HepG2 (cell line): ENCODE data around the gene CLPSL2. TPM values are rescaled to one million over a fixed set of nuclear protein-coding genes. Genes with fewer than 3 reads are reported as not detected.

Experiments
- CHD2 ChIP-seq: IDR thresholded peaks from 2 replicates; pipeline ENCODE4 v1.6.1; 2011; ENCODE audit warnings: low read depth, low read length, improper control_type of control experiment
- CSRNP2 ChIP-seq: sonication (generic); formaldehyde crosslinking; conservative IDR thresholded peaks from 2 replicates; pipeline ENCODE4 v1.8.0; 2022; ENCODE audit warnings: low read depth, missing genetic modification reagents
- HMGA1 ChIP-seq: sonication (generic); formaldehyde crosslinking; conservative IDR thresholded peaks from 2 replicates; pipeline ENCODE4 v1.4.0; 2020; ENCODE audit warnings: missing genetic modification reagents
- KDM4B ChIP-seq: sonication (generic); formaldehyde crosslinking; IDR thresholded peaks from 2 replicates; pipeline ENCODE4 v1.4.0; 2020; ENCODE audit warnings: missing genetic modification reagents
- KDM5B ChIP-seq: sonication (generic); formaldehyde crosslinking; IDR thresholded peaks from 2 replicates; pipeline ENCODE4 v1.4.0; 2020; ENCODE audit warnings: missing genetic modification reagents, mild to moderate bottlenecking, borderline replicate concordance
- MAFG ChIP-seq: sonication (generic); formaldehyde crosslinking; IDR thresholded peaks from 2 replicates; pipeline ENCODE4 v1.5.1; 2020; ENCODE audit warnings: mild to moderate bottlenecking, missing genetic modification reagents
- MEIS1 ChIP-seq: sonication (generic); formaldehyde crosslinking; IDR thresholded peaks from 2 replicates; pipeline ENCODE4 v1.9.0; 2021; ENCODE audit warnings: mild to moderate bottlenecking, missing genetic modification reagents, moderate library complexity, borderline replicate concordance
- NCOR1 ChIP-seq: fragments of 200-600 bp; sonication (generic); IDR thresholded peaks from 2 replicates; pipeline ENCODE4 v1.7.0; 2017; ENCODE audit warnings: antibody characterized with exemption, low read length, borderline replicate concordance
- NKX3-1 ChIP-seq: sonication (generic); formaldehyde crosslinking; IDR thresholded peaks from 2 replicates; pipeline ENCODE4 v1.5.0; 2020; ENCODE audit warnings: missing genetic modification reagents
- POLR2A ChIP-seq, 2 experiments: IDR thresholded peaks; 2 replicates each; pipeline ENCODE4 v1.6.1; 2011; ENCODE audit warnings: low read depth in 2 of 2, low read length in 2 of 2, mild to moderate bottlenecking in 1 of 2, moderate library complexity in 1 of 2; ENCODE audit not compliant: insufficient read depth in 1 of 2
- POLR2G ChIP-seq: fragments of 200-400 bp; formaldehyde crosslinking; IDR thresholded peaks from 2 replicates; pipeline ENCODE4 v1.6.1; 2018; ENCODE audit warnings: mild to moderate bottlenecking, low read depth, low read length, moderate library complexity
- RBFOX2 ChIP-seq: fragments of 200-400 bp; formaldehyde crosslinking; IDR thresholded peaks from 2 replicates; pipeline ENCODE4 v1.6.1; 2017; ENCODE audit warnings: low read depth, mild to moderate bottlenecking, low read length
- SIX4 ChIP-seq: sonication (generic); formaldehyde crosslinking; IDR thresholded peaks from 2 replicates; pipeline ENCODE4 v1.4.0; 2020; ENCODE audit warnings: missing genetic modification reagents
- SNAPC5 ChIP-seq: sonication (generic); formaldehyde crosslinking; IDR thresholded peaks from 2 replicates; pipeline ENCODE4 v1.8.1; 2023; ENCODE audit warnings: mild to moderate bottlenecking, missing genetic modification reagents, borderline replicate concordance
- TSC22D2 ChIP-seq: sonication (generic); formaldehyde crosslinking; IDR thresholded peaks from 2 replicates; pipeline ENCODE4 v1.5.1; 2020; ENCODE audit warnings: missing genetic modification reagents, mild to moderate bottlenecking, borderline replicate concordance
- YEATS4 ChIP-seq: sonication (generic); formaldehyde crosslinking; IDR thresholded peaks from 2 replicates; pipeline ENCODE4 v1.4.0; 2020; ENCODE audit warnings: missing genetic modification reagents, borderline replicate concordance
- ZBTB34 ChIP-seq: sonication (generic); formaldehyde crosslinking; IDR thresholded peaks from 2 replicates; pipeline ENCODE4 v1.8.0; 2022; ENCODE audit warnings: mild to moderate bottlenecking, missing genetic modification reagents
- ZNF17 ChIP-seq: sonication (generic); formaldehyde crosslinking; IDR thresholded peaks from 2 replicates; pipeline ENCODE4 v1.5.0; 2020; ENCODE audit warnings: mild to moderate bottlenecking, missing genetic modification reagents
- ZNF256 ChIP-seq: sonication (generic); formaldehyde crosslinking; conservative IDR thresholded peaks from 2 replicates; pipeline ENCODE4 v1.4.0; 2020; ENCODE audit warnings: missing genetic modification reagents
- ZNF557 ChIP-seq: sonication (generic); formaldehyde crosslinking; IDR thresholded peaks from 2 replicates; pipeline ENCODE4 v1.4.0; 2020; ENCODE audit warnings: missing genetic modification reagents
- ZNF614 ChIP-seq: IDR thresholded peaks from 2 replicates; pipeline ENCODE4 v1.6.1; 2018; ENCODE audit warnings: missing biosample characterization, missing genetic modification reagents, inconsistent platforms, borderline replicate concordance
- ZNF747 ChIP-seq: sonication (generic); formaldehyde crosslinking; IDR thresholded peaks from 2 replicates; pipeline ENCODE4 v1.8.1; 2023; ENCODE audit warnings: missing genetic modification reagents, mild to moderate bottlenecking, borderline replicate concordance
- ZNF776 ChIP-seq: sonication (generic); formaldehyde crosslinking; IDR thresholded peaks from 2 replicates; pipeline ENCODE4 v1.4.0; 2020; ENCODE audit warnings: mild to moderate bottlenecking, missing genetic modification reagents
- ZSCAN9 ChIP-seq: IDR thresholded peaks from 2 replicates; pipeline ENCODE4 v1.6.1; 2016; ENCODE audit warnings: borderline replicate concordance
- polyA plus RNA-seq, 8 experiments: library from polyadenylated mRNA; depleted of rRNA in 3 of 8; stranded (reverse) in 7 of 8; unstranded in 1 of 8; fragments of >200 nt; fragmentation: Illumina TruSeq in 4 of 8; extraction: Trizol in 4 of 8; gene quantifications; 2 replicates each; pipeline versions ENCODE4 v1.2.1 to v1.2.3, GENCODE V29; 2011 to 2016; ENCODE audit warnings: low read depth in 4 of 8, missing spikeins in 1 of 8, mixed read lengths in 1 of 8; ENCODE audit not compliant: insufficient read depth in 1 of 8
- total RNA-seq, 5 experiments: library from RNA; depleted of rRNA; stranded (reverse); fragments of >200 nt; fragmentation: Illumina TruSeq; extraction: Trizol; gene quantifications; 2 replicates each; pipeline ENCODE4 v1.2.3, GENCODE V29; 2016; ENCODE audit warnings: low read depth in 1 of 5
- TF ChIP-seq, protein P1 (sequence below): sonication (generic); formaldehyde crosslinking; IDR thresholded peaks from 2 replicates; pipeline ENCODE4 v1.8.0; 2022; ENCODE audit warnings: mild to moderate bottlenecking, missing genetic modification reagents, borderline replicate concordance
- TF ChIP-seq, protein P2 (sequence below): sonication (generic); formaldehyde crosslinking; IDR thresholded peaks from 2 replicates; pipeline ENCODE4 v1.5.0; 2020; ENCODE audit warnings: missing genetic modification reagents
- TF ChIP-seq, protein P3 (sequence below): sonication (generic); formaldehyde crosslinking; IDR thresholded peaks from 2 replicates; pipeline ENCODE4 v1.4.0; 2020; ENCODE audit warnings: mild to moderate bottlenecking, missing genetic modification reagents

The CLPSL2 gene
- total and polyA plus RNA-seq, 2 of the 13 experiments (the other 11 are each of a cell fraction or from before 2014, with no cell fraction given), result not detected

GRCh38 chr6:35742842-35743241 lies 33.6 kb upstream of the CLPSL2 start (continued):
- TF ChIP-seq ZBTB34, result no peak
- TF ChIP-seq ZNF256 (CRISPR knock-in tag), result no peak
- TF ChIP-seq POLR2A (IDR thresholded peaks at IDR 0.05; ENCODE audit: insufficient read depth in 1 of 2, low read depth in 2 of 2, low read length in 2 of 2), result 0 out of 4 replicates have a peak, but pooled peaks of 1 of the 2 experiments have one; percentile 19
- TF ChIP-seq, protein P1, sequence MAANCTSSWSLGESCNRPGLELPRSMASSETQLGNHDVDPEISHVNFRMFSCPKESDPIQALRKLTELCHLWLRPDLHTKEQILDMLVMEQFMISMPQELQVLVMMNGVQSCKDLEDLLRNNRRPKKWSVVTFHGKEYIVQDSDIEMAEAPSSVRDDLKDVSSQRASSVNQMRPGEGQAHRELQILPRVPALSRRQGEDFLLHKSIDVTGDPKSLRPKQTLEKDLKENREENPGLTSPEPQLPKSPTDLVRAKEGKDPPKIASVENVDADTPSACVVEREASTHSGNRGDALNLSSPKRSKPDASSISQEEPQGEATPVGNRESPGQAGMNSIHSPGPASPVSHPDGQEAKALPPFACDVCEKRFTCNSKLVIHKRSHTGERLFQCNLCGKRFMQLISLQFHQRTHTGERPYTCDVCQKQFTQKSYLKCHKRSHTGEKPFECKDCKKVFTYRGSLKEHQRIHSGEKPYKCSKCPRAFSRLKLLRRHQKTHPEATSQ (CRISPR knock-in tag), result no peak
- no peak for TF ChIP-seq ZNF557
- peak; percentile 48; the same call in 1 of the 2 replicates for TF ChIP-seq MEIS1 (CRISPR knock-in tag)
- no peak for TF ChIP-seq HMGA1 (CRISPR knock-in tag)
- no peak for TF ChIP-seq SNAPC5 (CRISPR knock-in tag)
- TF ChIP-seq CSRNP2 (CRISPR knock-in tag), result no peak
- TF ChIP-seq NCOR1, result no peak
- TF ChIP-seq ZNF17, result no peak
- TF ChIP-seq SIX4 (CRISPR knock-in tag), result no peak
- TF ChIP-seq CHD2, result no peak
- TF ChIP-seq POLR2G, result no peak
- TF ChIP-seq ZNF747 (CRISPR knock-in tag), result no peak
- no peak for TF ChIP-seq YEATS4 (CRISPR knock-in tag)
- no peak for TF ChIP-seq TSC22D2
- TF ChIP-seq NKX3-1 (CRISPR knock-in tag), result no peak
- TF ChIP-seq KDM4B (CRISPR knock-in tag), result no peak
- TF ChIP-seq KDM5B, result peak; percentile 58; the same call in 1 of the 2 replicates
- TF ChIP-seq ZNF776 (CRISPR knock-in tag), result no peak
- TF ChIP-seq, protein P2, sequence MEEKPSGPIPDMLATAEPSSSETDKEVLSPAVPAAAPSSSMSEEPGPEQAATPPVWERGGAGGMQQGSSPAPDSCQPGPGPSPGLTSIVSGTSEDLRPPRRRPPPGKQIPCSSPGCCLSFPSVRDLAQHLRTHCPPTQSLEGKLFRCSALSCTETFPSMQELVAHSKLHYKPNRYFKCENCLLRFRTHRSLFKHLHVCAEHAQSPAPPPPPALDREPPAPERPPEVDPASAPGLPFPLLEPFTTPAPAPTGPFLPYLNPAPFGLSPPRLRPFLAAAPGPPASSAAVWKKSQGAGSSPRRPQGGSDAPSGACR (CRISPR knock-in tag), result no peak
- no peak for TF ChIP-seq ZNF614
- no peak for TF ChIP-seq MAFG (CRISPR knock-in tag)
- no peak for TF ChIP-seq RBFOX2
- no peak for TF ChIP-seq ZSCAN9 (CRISPR knock-in tag)
- TF ChIP-seq, protein P3, sequence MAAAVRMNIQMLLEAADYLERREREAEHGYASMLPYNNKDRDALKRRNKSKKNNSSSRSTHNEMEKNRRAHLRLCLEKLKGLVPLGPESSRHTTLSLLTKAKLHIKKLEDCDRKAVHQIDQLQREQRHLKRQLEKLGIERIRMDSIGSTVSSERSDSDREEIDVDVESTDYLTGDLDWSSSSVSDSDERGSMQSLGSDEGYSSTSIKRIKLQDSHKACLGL (CRISPR knock-in tag), result 0 out of 2 replicates have a peak, but pooled peaks have one; percentile 42
